Astrocyte of the spinal cord (primary cell): ENCODE measurements around the gene NDUFS7.

Source experiments
- DNase-seq: peaks from one replicate; pipeline ENCODE4 v3.0.0; 2011; ENCODE audit warnings: low read depth, low spot score
- H3K4me3 ChIP-seq: 2 replicates; pipeline ENCODE4 v1.5.1; 2011; ENCODE audit warnings: low read depth, mild to moderate bottlenecking, low read length, moderate library complexity
- CTCF ChIP-seq: IDR thresholded peaks from 2 replicates; pipeline ENCODE4 v1.5.1; 2012; ENCODE audit warnings: low read depth, mild to moderate bottlenecking, low read length, inconsistent platforms
- in situ Hi-C: cut with HindIII; loops from 2 replicates; pipeline ENCODE4 v1.10.0; 2017; ENCODE audit warnings: low sequenced_read_pairs

Gene NDUFS7

GRCh38 chr19:1370579-1371361 is 12.9 kb upstream of the NDUFS7 start:
- in situ Hi-C loops: no loop called here
- DNase-seq: no peak
- TF ChIP-seq CTCF: no peak
- no peak overlapping the region for H3K4me3 ChIP-seq

GRCh38 chr19:1373042-1373533 is 10.6 kb upstream of the NDUFS7 start:
- in situ Hi-C loops: no loop called here
- no peak overlapping the region for H3K4me3 ChIP-seq
- no peak for TF ChIP-seq CTCF
- no peak for DNase-seq

GRCh38 chr19:1373534-1374249 is 10.0 kb upstream of the NDUFS7 start:
- peak; percentile 29 for DNase-seq
- in situ Hi-C loops: no loop called here
- TF ChIP-seq CTCF: no peak
- H3K4me3 ChIP-seq: no peak overlapping the region

GRCh38 chr19:1374250-1374577 is 9.5 kb upstream of the NDUFS7 start:
- H3K4me3 ChIP-seq: no peak overlapping the region
- no peak for DNase-seq
- in situ Hi-C loops: no loop called here
- TF ChIP-seq CTCF: no peak

GRCh38 chr19:1376415-1376805 is 7.3 kb upstream of the NDUFS7 start:
- DNase-seq: no peak
- in situ Hi-C loops: no loop called here
- no peak for TF ChIP-seq CTCF

GRCh38 chr19:1377176-1377964 is 6.3 kb upstream of the NDUFS7 start:
- in situ Hi-C loops: no loop called here
- H3K4me3 ChIP-seq: no peak overlapping the region

More at GRCh38 chr19:1376415-1376805, 7.3 kb upstream of the NDUFS7 start:
- H3K4me3 ChIP-seq: no peak overlapping the region

More at GRCh38 chr19:1377176-1377964, 6.3 kb upstream of the NDUFS7 start:
- no peak for TF ChIP-seq CTCF
- no peak for DNase-seq
